CD8-positive, alpha-beta memory T cell (primary cell): ENCODE results near the gene DNAJB2. TPM values are rescaled to one million over a fixed set of nuclear protein-coding genes. Genes with fewer than 3 reads are reported as not detected.

Experiments
- CTCF ChIA-PET: fragments of 350-600 bp; sonication (Branson Sonifier 250); formaldehyde crosslinking; loops from one replicate; lab custom pipeline; 2021; ENCODE audit warnings: antibody characterized with exemption; lab: Charles Lee
- POLR2A ChIA-PET: fragments of 350-600 bp; sonication (Branson Sonifier 250); formaldehyde crosslinking; loops from one replicate; lab custom pipeline; 2021; ENCODE audit warnings: antibody characterized with exemption; lab: Charles Lee
- DNase-seq, 5 donors: peaks; one replicate each; pipeline versions ENCODE4 v3.0.0 to v3.0.0-alpha.2; 2020 to 2022; ENCODE audit warnings: mixed read lengths in 1 of 5
- H3K27ac ChIP-seq: one replicate; pipeline ENCODE4 v1.7.0; 2013; ENCODE audit warnings: low read depth, mild to moderate bottlenecking, low read length, moderate library complexity
- H3K27me3 ChIP-seq: 2 replicates; pipeline ENCODE4 v1.7.0; 2013; ENCODE audit warnings: low read length, mild to moderate bottlenecking; ENCODE audit not compliant: insufficient read depth, poor library complexity, severe bottlenecking
- H3K36me3 ChIP-seq: 2 replicates; pipeline ENCODE4 v1.7.0; 2013; ENCODE audit warnings: mild to moderate bottlenecking, low read length, moderate library complexity; ENCODE audit not compliant: insufficient read depth
- H3K4me1 ChIP-seq: 2 replicates; pipeline ENCODE4 v1.7.0; 2013; ENCODE audit warnings: mild to moderate bottlenecking, low read length, moderate library complexity; ENCODE audit not compliant: insufficient read depth
- H3K4me3 ChIP-seq: 2 replicates; pipeline ENCODE4 v1.7.0; 2013; ENCODE audit warnings: mild to moderate bottlenecking, low read length
- H3K9me3 ChIP-seq: 2 replicates; pipeline ENCODE4 v1.7.0; 2013; ENCODE audit warnings: mild to moderate bottlenecking, low read length
- H3K27ac Mint-ChIP-seq, 8 donors: one replicate each; pipeline ENCODE4 v1.8.0; 2020 to 2021; ENCODE audit warnings: mixed read lengths in 8 of 8, mild to moderate bottlenecking in 6 of 8, inconsistent platforms in 3 of 8, moderate library complexity in 3 of 8
- H3K27me3 Mint-ChIP-seq, 2 donors: one replicate each; pipeline ENCODE4 v1.8.0; 2020 to 2021; ENCODE audit warnings: mixed read lengths in 2 of 2, mild to moderate bottlenecking in 1 of 2, moderate library complexity in 1 of 2
- H3K36me3 Mint-ChIP-seq, 3 donors: one replicate each; pipeline ENCODE4 v1.8.0; 2020 to 2021; ENCODE audit warnings: mixed read lengths in 3 of 3, inconsistent platforms in 1 of 3, mild to moderate bottlenecking in 1 of 3
- H3K4me1 Mint-ChIP-seq, 3 donors: one replicate each; pipeline ENCODE4 v1.8.0; 2020 to 2021; ENCODE audit warnings: mixed read lengths in 3 of 3, inconsistent platforms in 1 of 3, mild to moderate bottlenecking in 1 of 3
- H3K4me3 Mint-ChIP-seq, 7 donors: one replicate each; pipeline ENCODE4 v1.8.0; 2020 to 2021; ENCODE audit warnings: mixed read lengths in 7 of 7, mild to moderate bottlenecking in 6 of 7, moderate library complexity in 4 of 7, inconsistent platforms in 2 of 7
- H3K9me3 Mint-ChIP-seq, 5 donors: one replicate each; pipeline ENCODE4 v1.8.0; 2020 to 2022; ENCODE audit warnings: mixed read lengths in 5 of 5, mild to moderate bottlenecking in 3 of 5, moderate library complexity in 2 of 5, inconsistent platforms in 1 of 5
- polyA plus RNA-seq: library from polyadenylated mRNA; unstranded; fragments of 300-500 nt; fragmentation: Illumina TruSeq; gene quantifications from one replicate; pipeline ENCODE4 v1.2.3, GENCODE V29; 2021
- total RNA-seq, 2 experiments: library from RNA; stranded (reverse); gene quantifications; one replicate each; pipeline ENCODE4 v1.2.3, GENCODE V29; 2021

DNAJB2 gene
- total and polyA plus RNA-seq, 3 experiments from 2014 or later = 5.9 to 56.4 (median 48.5) TPM

- Histone ChIP-seq H3K4me1 (peaks cover 22% of the 10 kb centered on the region), H3K27me3 (peaks cover 4% of the 10 kb centered on the region), H3K4me3 (no peak overlapping the region), H3K27ac (no peak overlapping the region), H3K36me3 (no peaks in the 10 kb centered on the region), H3K9me3 (no peaks in the 10 kb centered on the region)
- no peak for DNase-seq
- Mint-ChIP-seq H3K36me3 (no peaks in the 10 kb centered on the region), H3K27ac (peak overlapping the region in 3 of 8 donors; percentile 68 to 93 (median 71)), H3K4me1 (peaks cover 10 to 21% (median 16%) of the 10 kb centered on the region in 3 donors), H3K9me3 (no peaks in the 10 kb centered on the region), H3K4me3 (no peak overlapping the region), H3K27me3 (peaks cover 11% of the 10 kb centered on the region in 2 donors)
- POLR2A ChIA-PET = no interaction called here
- CTCF ChIA-PET = interaction anchor here (1.5 to 7.4 kb wide), 13 partner anchors 16 to 241 kb away, joined by 7 to 258 read pairs (median 35); partner anchors contain the start of genes ABCB6, ANKZF1, ATG9A and CNPPD1
These were observed 17.0 kb downstream of the DNAJB2 start for GRCh38 chr2:219296142-219296541.

GRCh38 chr2:219296631-219297391, 17.6 kb downstream of the DNAJB2 start:
- Mint-ChIP-seq H3K4me3 (no peak overlapping the region), H3K4me1 (peaks cover 10 to 21% (median 16%) of the 10 kb centered on the region in 3 donors), H3K36me3 (no peaks in the 10 kb centered on the region), H3K27ac (peak overlapping the region in 2 of 8 donors; percentile 68 to 93), H3K9me3 (no peaks in the 10 kb centered on the region), H3K27me3 (peaks cover 15 to 18% of the 10 kb centered on the region in 2 donors)
- Histone ChIP-seq H3K27ac (no peak overlapping the region), H3K36me3 (no peaks in the 10 kb centered on the region), H3K27me3 (peaks cover 4% of the 10 kb centered on the region), H3K4me3 (no peak overlapping the region), H3K9me3 (no peaks in the 10 kb centered on the region), H3K4me1 (peaks cover 22% of the 10 kb centered on the region)
- ChIA-PET CTCF (interaction anchor here (1.1 to 5.6 kb wide), 11 partner anchors 18 to 239 kb away, joined by 3 to 132 read pairs (median 26); partner anchors contain the start of genes ABCB6, CNPPD1, DNAJB2 and IHH), POLR2A (no interaction called here)
- DNase-seq = peak in 1 of 5 donors; percentile 60

GRCh38 chr2:219297766-219298456, 18.7 kb downstream of the DNAJB2 start:
- Mint-ChIP-seq H3K36me3 (no peaks in the 10 kb centered on the region), H3K27me3 (peaks cover 20 to 28% of the 10 kb centered on the region in 2 donors), H3K4me3 (no peak overlapping the region), H3K9me3 (no peaks in the 10 kb centered on the region), H3K27ac (peak overlapping the region in 3 of 8 donors; percentile 30 to 47 (median 44)), H3K4me1 (peaks cover 10 to 21% (median 16%) of the 10 kb centered on the region in 3 donors)
- peaks cover 4% of the 10 kb centered on the region for H3K27me3 ChIP-seq
- ChIA-PET POLR2A (no interaction called here), CTCF (interaction anchor here (1.1 to 5.6 kb wide), 10 partner anchors 11 to 240 kb away, joined by 3 to 132 read pairs (median 8); partner anchors contain the start of genes CNPPD1, DNAJB2, NHEJ1 and PTPRN)
- H3K4me3 ChIP-seq = no peak overlapping the region
- no peaks in the 10 kb centered on the region for H3K9me3 ChIP-seq
- no peak for DNase-seq
- no peaks in the 10 kb centered on the region for H3K36me3 ChIP-seq
- no peak overlapping the region for H3K27ac ChIP-seq
- peaks cover 22% of the 10 kb centered on the region for H3K4me1 ChIP-seq

- H3K36me3 Mint-ChIP-seq = no peaks in the 10 kb centered on the region
- ChIA-PET CTCF (interaction anchor here (0.6 to 5.6 kb wide), 18 partner anchors 10 to 254 kb away, joined by 3 to 132 read pairs (median 4); partner anchors contain the start of genes ANKZF1, ATG9A, DNAJB2 and NHEJ1), POLR2A (no interaction called here)
- H3K4me1 ChIP-seq = peaks cover 22% of the 10 kb centered on the region
- no peaks in the 10 kb centered on the region for H3K9me3 ChIP-seq
- H3K4me3 Mint-ChIP-seq = no peak overlapping the region
- peak; percentile 78 to 90 (median 82) for DNase-seq
- H3K9me3 Mint-ChIP-seq = no peaks in the 10 kb centered on the region
- H3K4me1 Mint-ChIP-seq = peaks cover 10 to 21% (median 16%) of the 10 kb centered on the region in 3 donors
- peaks cover 4% of the 10 kb centered on the region for H3K27me3 ChIP-seq
- peak overlapping the region in 3 of 8 donors; percentile 17 to 43 (median 33) for H3K27ac Mint-ChIP-seq
- no peaks in the 10 kb centered on the region for H3K36me3 ChIP-seq
- peaks cover 25 to 35% of the 10 kb centered on the region in 2 donors for H3K27me3 Mint-ChIP-seq
- no peak overlapping the region for H3K27ac ChIP-seq
- no peak overlapping the region for H3K4me3 ChIP-seq
These were observed 19.7 kb downstream of the DNAJB2 start for GRCh38 chr2:219298759-219299371.

GRCh38 chr2:219299372-219299760, 20.2 kb downstream of the DNAJB2 start:
- peaks cover 4% of the 10 kb centered on the region for H3K27me3 ChIP-seq
- H3K36me3 ChIP-seq = no peaks in the 10 kb centered on the region
- Mint-ChIP-seq H3K36me3 (no peaks in the 10 kb centered on the region), H3K4me1 (peaks cover 8 to 18% (median 11%) of the 10 kb centered on the region in 3 donors), H3K27me3 (peaks cover 25 to 37% of the 10 kb centered on the region in 2 donors), H3K9me3 (no peaks in the 10 kb centered on the region), H3K4me3 (no peak overlapping the region), H3K27ac (peak overlapping the region in 1 of 8 donors; percentile 17)
- no peaks in the 10 kb centered on the region for H3K9me3 ChIP-seq
- H3K4me3 ChIP-seq = no peak overlapping the region
- H3K4me1 ChIP-seq = peaks cover 20% of the 10 kb centered on the region
- ChIA-PET CTCF (interaction anchor here (0.6 to 4.5 kb wide), 17 partner anchors 9 to 255 kb away, joined by 3 to 31 read pairs (median 4); partner anchors contain the start of genes ANKZF1, ATG9A, DNAJB2 and NHEJ1), POLR2A (no interaction called here)
- no peak overlapping the region for H3K27ac ChIP-seq
- no peak for DNase-seq

GRCh38 chr2:219300022-219300421, 20.9 kb downstream of the DNAJB2 start:
- H3K4me1 ChIP-seq = peaks cover 15% of the 10 kb centered on the region
- no peak for DNase-seq
- Mint-ChIP-seq H3K36me3 (no peaks in the 10 kb centered on the region), H3K27ac (no peak overlapping the region), H3K9me3 (no peaks in the 10 kb centered on the region), H3K27me3 (peaks cover 28 to 44% of the 10 kb centered on the region in 2 donors), H3K4me3 (no peak overlapping the region), H3K4me1 (peaks cover 7 to 14% (median 9%) of the 10 kb centered on the region in 3 donors)
- ChIA-PET POLR2A (no interaction called here), CTCF (interaction anchor here (0.9 to 4.5 kb wide), 19 partner anchors 9 to 242 kb away, joined by 3 to 31 read pairs (median 4); partner anchors contain the start of genes ANKZF1, ATG9A, DNAJB2 and NHEJ1)
- H3K27ac ChIP-seq = no peak overlapping the region
- peaks cover 4% of the 10 kb centered on the region for H3K27me3 ChIP-seq
- no peaks in the 10 kb centered on the region for H3K36me3 ChIP-seq
- H3K4me3 ChIP-seq = no peak overlapping the region
- no peaks in the 10 kb centered on the region for H3K9me3 ChIP-seq

- POLR2A ChIA-PET = no interaction called here
- CTCF ChIA-PET = interaction anchor here (1.0 to 2.0 kb wide), 5 partner anchors 7 to 143 kb away, joined by 3 to 8 read pairs (median 5); partner anchors contain the start of gene TUBA4A
These were observed 23.3 kb downstream of the DNAJB2 start for GRCh38 chr2:219302412-219302968.

More at GRCh38 chr2:219302412-219302968, 23.3 kb downstream of the DNAJB2 start:
- no peak overlapping the region for H3K4me3 Mint-ChIP-seq
- Histone ChIP-seq H3K4me1 (peaks cover 5% of the 10 kb centered on the region), H3K36me3 (no peaks in the 10 kb centered on the region), H3K4me3 (no peak overlapping the region), H3K27me3 (peaks cover 13% of the 10 kb centered on the region), H3K27ac (no peak overlapping the region), H3K9me3 (no peaks in the 10 kb centered on the region)
- peaks cover 0 to 5% (median 0%) of the 10 kb centered on the region in 3 donors for H3K4me1 Mint-ChIP-seq
- H3K27ac Mint-ChIP-seq = no peak overlapping the region
- peaks cover 0 to under 1% (median 0%) of the 10 kb centered on the region in 5 donors for H3K9me3 Mint-ChIP-seq
- peaks cover 0 to 1% (median 0%) of the 10 kb centered on the region in 3 donors for H3K36me3 Mint-ChIP-seq
- no peak for DNase-seq
- H3K27me3 Mint-ChIP-seq = peaks cover 36 to 65% of the 10 kb centered on the region in 2 donors
